ENCODE measurements around the gene MROH7. TPM values are rescaled to one million over a fixed set of nuclear protein-coding genes. Genes with fewer than 3 reads are reported as not detected.
A peak's percentile ranks its signal among the peaks of the same experiment; 100 is the strongest.

Gene MROH7
- total RNA-seq, 1 experiment from 2014 or later = not detected

GRCh38 chr1:54701996-54702395, 60.4 kb downstream of the MROH7 start:
- H3K9me3 ChIP-seq = no peaks in the 10 kb centered on the region
- H3K4me3 ChIP-seq = no peak overlapping the region
- H3K27me3 ChIP-seq = no peaks in the 10 kb centered on the region; the same call in 1 of the 2 replicates
- DNase-seq = no peak
- no peaks in the 10 kb centered on the region for H3K36me3 ChIP-seq

- H3K36me3 ChIP-seq = no peaks in the 10 kb centered on the region
- no peaks in the 10 kb centered on the region for H3K9me3 ChIP-seq
- no peak overlapping the region for H3K4me3 ChIP-seq
- no peaks in the 10 kb centered on the region; the same call in 1 of the 2 replicates for H3K27me3 ChIP-seq
- DNase-seq = no peak
Measured at GRCh38 chr1:54703471-54703870, 61.9 kb downstream of the MROH7 start.

- Histone ChIP-seq H3K36me3 (no peaks in the 10 kb centered on the region), H3K4me3 (no peak overlapping the region), H3K9me3 (no peaks in the 10 kb centered on the region), H3K27me3 (no peaks in the 10 kb centered on the region; the same call in 1 of the 2 replicates)
- no peak for DNase-seq
Measured at GRCh38 chr1:54705153-54705552, 63.6 kb downstream of the MROH7 start.

- H3K4me3 ChIP-seq = no peak overlapping the region
- no peak for DNase-seq
- H3K9me3 ChIP-seq = no peaks in the 10 kb centered on the region
- no peaks in the 10 kb centered on the region; the same call in 1 of the 2 replicates for H3K27me3 ChIP-seq
- H3K36me3 ChIP-seq = no peaks in the 10 kb centered on the region
Measured at GRCh38 chr1:54706419-54706818, 64.8 kb downstream of the MROH7 start.

- no peak for DNase-seq
- H3K4me3 ChIP-seq = no peak overlapping the region
- H3K27me3 ChIP-seq = no peaks in the 10 kb centered on the region; the same call in 1 of the 2 replicates
- H3K9me3 ChIP-seq = no peaks in the 10 kb centered on the region
- no peaks in the 10 kb centered on the region for H3K36me3 ChIP-seq
Measured at GRCh38 chr1:54708385-54708784, 66.8 kb downstream of the MROH7 start.

GRCh38 chr1:54709547-54710292, 68.1 kb downstream of the MROH7 start:
- Histone ChIP-seq H3K27me3 (no peaks in the 10 kb centered on the region; the same call in 1 of the 2 replicates), H3K4me3 (no peak overlapping the region), H3K36me3 (no peaks in the 10 kb centered on the region), H3K9me3 (no peaks in the 10 kb centered on the region)
- peak; percentile 70 for DNase-seq

GRCh38 chr1:54710434-54710833, 68.8 kb downstream of the MROH7 start:
- no peak for DNase-seq
- no peak overlapping the region for H3K4me3 ChIP-seq
- no peaks in the 10 kb centered on the region for H3K9me3 ChIP-seq
- no peaks in the 10 kb centered on the region; the same call in 1 of the 2 replicates for H3K27me3 ChIP-seq
- no peaks in the 10 kb centered on the region for H3K36me3 ChIP-seq

- Histone ChIP-seq H3K4me3 (no peak overlapping the region), H3K9me3 (no peaks in the 10 kb centered on the region)
Measured at GRCh38 chr1:54710841-54711240, 69.3 kb downstream of the MROH7 start.

GRCh38 chr1:54711536-54711935, 70.0 kb downstream of the MROH7 start:
- Histone ChIP-seq H3K36me3 (no peaks in the 10 kb centered on the region), H3K9me3 (no peaks in the 10 kb centered on the region)
- DNase-seq = no peak

More at GRCh38 chr1:54710841-54711240, 69.3 kb downstream of the MROH7 start:
- Histone ChIP-seq H3K27me3 (no peaks in the 10 kb centered on the region; the same call in 1 of the 2 replicates), H3K36me3 (no peaks in the 10 kb centered on the region)
- no peak for DNase-seq

GRCh38 chr1:54714881-54715492, 73.4 kb downstream of the MROH7 start:
- Histone ChIP-seq H3K36me3 (peaks cover 28% of the 10 kb centered on the region), H3K9me3 (no peaks in the 10 kb centered on the region), H3K4me3 (peak overlapping the region; percentile 93), H3K27me3 (no peaks in the 10 kb centered on the region)
- DNase-seq = no peak

More at GRCh38 chr1:54711536-54711935, 70.0 kb downstream of the MROH7 start:
- no peak overlapping the region for H3K4me3 ChIP-seq
- no peaks in the 10 kb centered on the region; the same call in 1 of the 2 replicates for H3K27me3 ChIP-seq

- Histone ChIP-seq H3K36me3 (peaks cover 33% of the 10 kb centered on the region), H3K27me3 (no peaks in the 10 kb centered on the region), H3K9me3 (no peaks in the 10 kb centered on the region), H3K4me3 (peak within 1 kb of the TSS; percentile 93)
- DNase-seq = peak; percentile 77
Measured at GRCh38 chr1:54715493-54716298, 74.1 kb downstream of the MROH7 start, which contains the start of gene TTC4. Gene TTC4, plus strand, starts transcription at chr1:54715861. Its CDS starts 48 bp downstream, at chr1:54715909.

- Histone ChIP-seq H3K9me3 (no peaks in the 10 kb centered on the region), H3K4me3 (peak overlapping the region; percentile 93), H3K27me3 (no peaks in the 10 kb centered on the region), H3K36me3 (peaks cover 41% of the 10 kb centered on the region)
- no peak for DNase-seq
Measured at GRCh38 chr1:54716299-54717047, 74.9 kb downstream of the MROH7 start.

- H3K36me3 ChIP-seq = peaks cover 91% of the 10 kb centered on the region
- no peak for DNase-seq
- H3K4me3 ChIP-seq = no peak overlapping the region
- no peaks in the 10 kb centered on the region for H3K9me3 ChIP-seq
- no peaks in the 10 kb centered on the region for H3K27me3 ChIP-seq
Measured at GRCh38 chr1:54721719-54722118, 80.1 kb downstream of the MROH7 start.

GRCh38 chr1:54723985-54724384, 82.4 kb downstream of the MROH7 start:
- H3K9me3 ChIP-seq = no peaks in the 10 kb centered on the region
- H3K27me3 ChIP-seq = no peaks in the 10 kb centered on the region
- no peak overlapping the region for H3K4me3 ChIP-seq
- peaks cover 81% of the 10 kb centered on the region for H3K36me3 ChIP-seq
- no peak for DNase-seq

GRCh38 chr1:54724771-54725170, 83.2 kb downstream of the MROH7 start:
- DNase-seq = no peak
- no peak overlapping the region for H3K4me3 ChIP-seq
- H3K36me3 ChIP-seq = peaks cover 75% of the 10 kb centered on the region
- H3K27me3 ChIP-seq = no peaks in the 10 kb centered on the region
- H3K9me3 ChIP-seq = no peaks in the 10 kb centered on the region

GRCh38 chr1:54728027-54728426, 86.4 kb downstream of the MROH7 start:
- no peak overlapping the region for H3K4me3 ChIP-seq
- no peaks in the 10 kb centered on the region for H3K9me3 ChIP-seq
- no peak for DNase-seq
- peaks cover 62% of the 10 kb centered on the region for H3K36me3 ChIP-seq
- no peaks in the 10 kb centered on the region for H3K27me3 ChIP-seq
